CD14-positive monocyte (primary cell): ENCODE data around the gene SATL1. TPM values are rescaled to one million over a fixed set of nuclear protein-coding genes. Genes with fewer than 3 reads are reported as not detected.

ENCODE experiments used
- DNase-seq, 3 donors: peaks; one replicate each; pipeline ENCODE4 v3.0.0-alpha.2; 2011 to 2022
- H2AFZ ChIP-seq: 2 replicates; pipeline ENCODE4 v1.6.0; 2012; ENCODE audit warnings: mild to moderate bottlenecking, low read depth, low read length, inconsistent platforms; ENCODE audit not compliant: insufficient read depth, poor library complexity, severe bottlenecking
- H3K27ac ChIP-seq, 2 donors: 1 replicate in 1 of 2; 2 replicates in 1 of 2; pipeline ENCODE4 v1.5.1; 2012 to 2013; ENCODE audit warnings: low read length in 2 of 2, control low read depth in 1 of 2, inconsistent platforms in 1 of 2, low read depth in 1 of 2, mild to moderate bottlenecking in 1 of 2
- H3K27me3 ChIP-seq, 2 donors: one replicate each; pipeline versions ENCODE4 v1.6.0 to v1.6.1; 2011 to 2013; ENCODE audit warnings: low read length in 2 of 2; ENCODE audit not compliant: control insufficient read depth in 2 of 2, insufficient read depth in 2 of 2
- H3K36me3 ChIP-seq, 2 donors: replicated peaks in 1 of 2; 1 replicate in 1 of 2; 2 replicates in 1 of 2; pipeline versions ENCODE4 v1.5.1 to v1.6.1; 2012 to 2013; ENCODE audit warnings: low read length in 2 of 2, control low read depth in 1 of 2, inconsistent platforms in 1 of 2, mild to moderate bottlenecking in 1 of 2; ENCODE audit not compliant: insufficient read depth in 2 of 2, control insufficient read depth in 1 of 2
- H3K4me1 ChIP-seq, 2 donors: 1 replicate in 1 of 2; 2 replicates in 1 of 2; pipeline versions ENCODE4 v1.5.1 to v1.6.1; 2012 to 2013; ENCODE audit warnings: low read length in 2 of 2, control low read depth in 1 of 2, inconsistent platforms in 1 of 2, mild to moderate bottlenecking in 1 of 2, moderate library complexity in 1 of 2; ENCODE audit not compliant: insufficient read depth in 2 of 2, control insufficient read depth in 1 of 2
- H3K4me2 ChIP-seq: replicated peaks from 2 replicates; pipeline ENCODE3; 2012; ENCODE audit warnings: low read length, moderate library complexity, mild to moderate bottlenecking; ENCODE audit not compliant: poor library complexity, severe bottlenecking; ENCODE audit errors: extremely low read depth
- H3K4me3 ChIP-seq, 3 experiments: fragments of 200-600 bp in 1 of 3; sonication (generic) in 1 of 3; replicated peaks in 1 of 3; 1 replicate in 2 of 3; 2 replicates in 1 of 3; pipeline ENCODE4 v1.5.1; 2011 to 2013; ENCODE audit warnings: low read length in 3 of 3, mild to moderate bottlenecking in 3 of 3, control low read depth in 2 of 3, low read depth in 2 of 3, inconsistent platforms in 1 of 3, moderate library complexity in 1 of 3
- H3K79me2 ChIP-seq: 2 replicates; pipeline ENCODE4 v1.6.0; 2012; ENCODE audit warnings: mild to moderate bottlenecking, control low read depth, inconsistent platforms, low read length, moderate library complexity; ENCODE audit not compliant: insufficient read depth
- H3K9ac ChIP-seq: 2 replicates; pipeline ENCODE4 v1.6.0; 2017; ENCODE audit warnings: low read length, mild to moderate bottlenecking; ENCODE audit not compliant: insufficient read depth, poor library complexity, severe bottlenecking
- H3K9me3 ChIP-seq, 2 donors: replicated peaks in 1 of 2; 1 replicate in 1 of 2; 2 replicates in 1 of 2; pipeline versions ENCODE4 v1.5.1 to v1.6.1; 2012 to 2013; ENCODE audit warnings: low read length in 2 of 2, control low read depth in 1 of 2; ENCODE audit not compliant: control insufficient read depth in 1 of 2, insufficient read depth in 1 of 2
- H4K20me1 ChIP-seq: 2 replicates; pipeline ENCODE4 v1.6.0; 2012; ENCODE audit warnings: mild to moderate bottlenecking, low read length, control low read depth, moderate library complexity; ENCODE audit not compliant: insufficient read depth
- H3K27ac Mint-ChIP-seq, 7 donors: one replicate each; pipeline ENCODE4 v1.8.0; 2020; ENCODE audit warnings: mild to moderate bottlenecking in 7 of 7, mixed read lengths in 7 of 7, moderate library complexity in 6 of 7, inconsistent platforms in 2 of 7
- H3K27me3 Mint-ChIP-seq, 3 donors: one replicate each; pipeline ENCODE4 v1.8.0; 2021 to 2022; ENCODE audit warnings: low read depth in 3 of 3, mild to moderate bottlenecking in 3 of 3, mixed read lengths in 3 of 3, moderate library complexity in 3 of 3, inconsistent platforms in 1 of 3
- H3K36me3 Mint-ChIP-seq, 2 donors: one replicate each; pipeline ENCODE4 v1.8.0; 2020; ENCODE audit warnings: mixed read lengths in 2 of 2, inconsistent platforms in 1 of 2, mild to moderate bottlenecking in 1 of 2
- H3K4me1 Mint-ChIP-seq: one replicate; pipeline ENCODE4 v1.8.0; 2020; ENCODE audit warnings: mild to moderate bottlenecking, mixed read lengths
- H3K4me3 Mint-ChIP-seq, 2 donors: one replicate each; pipeline ENCODE4 v1.8.0; 2020; ENCODE audit warnings: mild to moderate bottlenecking in 2 of 2, mixed read lengths in 2 of 2, moderate library complexity in 1 of 2
- H3K9me3 Mint-ChIP-seq, 7 donors: one replicate each; pipeline ENCODE4 v1.8.0; 2020 to 2022; ENCODE audit warnings: mixed read lengths in 7 of 7, mild to moderate bottlenecking in 6 of 7, moderate library complexity in 6 of 7, inconsistent platforms in 2 of 7
- CTCF ChIP-seq: fragments of 200-600 bp; IDR thresholded peaks from one replicate; pipeline ENCODE4 v1.8.0; 2022; ENCODE audit warnings: antibody characterized with exemption, mild to moderate bottlenecking
- WGBS: methylation state at CpG from one replicate; pipeline ENCODE4 v1.1.5; 2013; ENCODE audit warnings: missing lambda C conversion rate; ENCODE audit not compliant: insufficient coverage; 5-methylcytosine and 5-hydroxymethylcytosine counted together
- intact Hi-C, 2 donors: fragments of 100-400 bp; cut with micrococcal nuclease; formaldehyde crosslinking; loops; one replicate each; pipeline versions ENCODE4 v1.15.0 to v1.15.1; 2023
- polyA plus RNA-seq, 3 donors: library from polyadenylated mRNA; depleted of rRNA in 1 of 3; unstranded in 2 of 3; stranded (reverse) in 1 of 3; fragments of 300-500 nt in 2 of 3; fragments of >200 nt in 1 of 3; fragmentation: Illumina TruSeq in 2 of 3; gene quantifications; 1 replicate in 2 of 3; 2 replicates in 1 of 3; pipeline ENCODE4 v1.2.3, GENCODE V29; 2012 to 2021

SATL1 gene
- polyA plus RNA-seq, 3 donors = not detected

- intact Hi-C loops = no loop called here
- Histone ChIP-seq H3K4me1 (no peaks in the 10 kb centered on the region), H3K79me2 (no peaks in the 10 kb centered on the region), H4K20me1 (no peaks in the 10 kb centered on the region), H3K9ac (no peak overlapping the region), H3K4me3 (no peak overlapping the region), H2AFZ (no peak overlapping the region), H3K9me3 (no peaks in the 10 kb centered on the region), H3K27me3 (no peaks in the 10 kb centered on the region), H3K36me3 (no peaks in the 10 kb centered on the region), H3K4me2 (no peak overlapping the region), H3K27ac (no peak overlapping the region)
- WGBS = no CpG with 5 or more reads among the region's 3 CpGs
- Mint-ChIP-seq H3K36me3 (peaks cover 0 to 4% of the 10 kb centered on the region in 2 donors), H3K27me3 (no peaks in the 10 kb centered on the region), H3K27ac (no peak overlapping the region), H3K4me1 (no peaks in the 10 kb centered on the region), H3K9me3 (no peaks in the 10 kb centered on the region), H3K4me3 (no peak overlapping the region)
- DNase-seq = no peak
- no peak for TF ChIP-seq CTCF
Measured at GRCh38 chrX:85052205-85052604, 191.4 kb downstream of the SATL1 start.

GRCh38 chrX:85051627-85052026 is 192.0 kb downstream of the SATL1 start:
- Histone ChIP-seq H3K9me3 (no peaks in the 10 kb centered on the region), H3K79me2 (no peaks in the 10 kb centered on the region), H4K20me1 (no peaks in the 10 kb centered on the region), H3K4me3 (no peak overlapping the region), H3K4me2 (no peak overlapping the region), H3K9ac (no peak overlapping the region), H3K4me1 (no peaks in the 10 kb centered on the region), H3K36me3 (no peaks in the 10 kb centered on the region), H3K27ac (no peak overlapping the region), H2AFZ (no peak overlapping the region), H3K27me3 (no peaks in the 10 kb centered on the region)
- no peak overlapping the region for H3K4me3 Mint-ChIP-seq
- intact Hi-C loops = no loop called here
- H3K4me1 Mint-ChIP-seq = no peaks in the 10 kb centered on the region
- no peak overlapping the region for H3K27ac Mint-ChIP-seq
- WGBS = no CpG with 5 or more reads among the region's 1 CpG
- peaks cover 0 to 2% of the 10 kb centered on the region in 2 donors for H3K36me3 Mint-ChIP-seq
- no peaks in the 10 kb centered on the region for H3K27me3 Mint-ChIP-seq
- no peak for DNase-seq
- TF ChIP-seq CTCF = no peak
- H3K9me3 Mint-ChIP-seq = no peaks in the 10 kb centered on the region

Other genes with a start within 250 kb of the SATL1 start
- 1 to 10 TPM; 2.0 to 4.7 (median 2.8) TPM for gene APOOL, start 239.9 kb downstream of the SATL1 start, polyA plus RNA-seq
- gene ZNF711, start 212 bp upstream of the SATL1 start, polyA plus RNA-seq = under 1 TPM in 1 of 3 donors, not detected in 2; 0.12 TPM
- not detected for gene POF1B, start 135.9 kb upstream of the SATL1 start, polyA plus RNA-seq